GM12872 (cell line): ENCODE data around the gene BCL7C.

ENCODE experiments used
- TF ChIP-seq, protein P1 (sequence below): IDR thresholded peaks from 3 replicates; pipeline ENCODE4 v1.5.1; 2011; ENCODE audit warnings: low read depth, mild to moderate bottlenecking, low read length, moderate library complexity; ENCODE audit not compliant: insufficient read depth

The BCL7C gene

DNA sequence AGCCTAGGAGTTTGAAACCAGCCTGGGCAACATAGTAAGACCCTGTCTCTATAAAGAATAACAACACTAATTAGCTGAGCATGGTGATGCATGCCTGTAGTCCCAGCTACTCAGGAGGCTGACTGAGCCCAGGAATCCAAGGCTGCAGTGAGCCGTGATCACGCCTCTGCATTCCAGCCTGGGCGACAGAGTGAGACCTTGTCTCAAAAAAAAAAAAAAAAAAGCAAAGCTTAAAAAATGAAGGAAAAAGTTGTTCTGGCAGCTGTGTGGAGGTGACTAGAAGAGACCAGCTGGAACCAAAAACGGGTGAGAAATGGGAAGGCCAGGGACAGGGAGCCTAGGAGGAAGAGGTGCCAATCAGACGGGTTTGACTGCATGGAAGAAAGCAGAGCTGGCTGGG is 4.2 kb downstream of the BCL7C start:
- TF ChIP-seq, protein P1, sequence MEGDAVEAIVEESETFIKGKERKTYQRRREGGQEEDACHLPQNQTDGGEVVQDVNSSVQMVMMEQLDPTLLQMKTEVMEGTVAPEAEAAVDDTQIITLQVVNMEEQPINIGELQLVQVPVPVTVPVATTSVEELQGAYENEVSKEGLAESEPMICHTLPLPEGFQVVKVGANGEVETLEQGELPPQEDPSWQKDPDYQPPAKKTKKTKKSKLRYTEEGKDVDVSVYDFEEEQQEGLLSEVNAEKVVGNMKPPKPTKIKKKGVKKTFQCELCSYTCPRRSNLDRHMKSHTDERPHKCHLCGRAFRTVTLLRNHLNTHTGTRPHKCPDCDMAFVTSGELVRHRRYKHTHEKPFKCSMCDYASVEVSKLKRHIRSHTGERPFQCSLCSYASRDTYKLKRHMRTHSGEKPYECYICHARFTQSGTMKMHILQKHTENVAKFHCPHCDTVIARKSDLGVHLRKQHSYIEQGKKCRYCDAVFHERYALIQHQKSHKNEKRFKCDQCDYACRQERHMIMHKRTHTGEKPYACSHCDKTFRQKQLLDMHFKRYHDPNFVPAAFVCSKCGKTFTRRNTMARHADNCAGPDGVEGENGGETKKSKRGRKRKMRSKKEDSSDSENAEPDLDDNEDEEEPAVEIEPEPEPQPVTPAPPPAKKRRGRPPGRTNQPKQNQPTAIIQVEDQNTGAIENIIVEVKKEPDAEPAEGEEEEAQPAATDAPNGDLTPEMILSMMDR: no peak

- TF ChIP-seq, protein P1: no peak
Observed at GRCh38 chr16:30888856-30889499, 4.9 kb downstream of the BCL7C start.

DNA sequence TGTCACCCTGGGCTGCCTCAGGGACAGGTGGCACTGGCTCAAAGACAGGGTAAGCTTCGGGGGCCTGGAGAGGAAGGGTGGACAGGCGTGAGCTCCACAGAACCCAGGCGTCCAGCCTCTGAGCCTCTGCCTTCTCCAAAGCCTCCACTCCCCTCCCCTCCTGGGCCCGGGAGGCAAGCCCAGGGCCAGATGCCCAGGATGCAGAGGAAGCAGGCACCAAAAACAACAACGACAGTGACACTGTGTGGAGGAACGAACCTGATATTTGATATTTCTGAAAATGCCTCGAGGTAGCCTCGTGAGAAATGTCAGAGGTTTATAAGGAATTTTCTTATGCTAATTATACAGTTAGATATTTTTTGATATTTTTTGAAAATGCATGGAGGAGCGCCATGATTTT is 6.0 kb downstream of the BCL7C start:
- TF ChIP-seq, protein P1: no peak

GRCh38 chr16:30886145-30886544 is 7.7 kb downstream of the BCL7C start:
- TF ChIP-seq, protein P1: no peak

- TF ChIP-seq, protein P1: no peak
Observed at GRCh38 chr16:30885196-30885595, 8.7 kb downstream of the BCL7C start.

DNA sequence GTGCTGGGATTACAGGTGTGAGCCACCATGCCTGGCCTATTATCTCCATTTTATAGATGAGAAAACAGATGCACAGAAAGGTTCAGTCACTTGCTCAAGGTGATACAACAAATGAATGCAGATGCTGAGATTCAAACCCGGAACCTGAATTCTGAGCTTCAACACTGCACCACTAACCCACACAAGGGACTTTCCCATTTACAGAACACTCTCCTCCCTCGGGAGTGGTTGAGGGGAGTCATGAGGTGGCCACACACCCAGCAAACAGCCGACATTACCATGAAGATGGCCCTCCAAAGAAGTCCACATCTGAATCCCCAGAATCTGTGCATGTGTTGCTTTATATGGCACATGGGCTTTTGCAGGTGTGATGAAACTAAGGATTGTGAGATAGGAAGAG is 9.1 kb downstream of the BCL7C start:
- TF ChIP-seq, protein P1: no peak

- TF ChIP-seq, protein P1: no peak
Observed at GRCh38 chr16:30882429-30883310, 11.2 kb downstream of the BCL7C start.
